ENCODE data around the gene GPS1.

GPS1 gene

GRCh38 chr17:82081966-82082365 lies 30.3 kb downstream of the GPS1 start:
- Histone ChIP-seq H3K9me3 (ENCODE audit: control insufficient read depth, low read depth, low read length) (no peaks in the 10 kb centered on the region), H3K27ac (ENCODE audit: low read length) (no peak overlapping the region), H3K4me1 (ENCODE audit: control insufficient read depth, low read depth, low read length) (no peaks in the 10 kb centered on the region), H3K4me3 (ENCODE audit: low read length) (no peak overlapping the region), H3K27me3 (ENCODE audit: control insufficient read depth, insufficient read depth, low read length) (no peaks in the 10 kb centered on the region), H3K9ac (ENCODE audit: low read length) (no peak overlapping the region), H3K36me3 (ENCODE audit: control insufficient read depth, low read depth, low read length) (peaks cover 87% of the 10 kb centered on the region)

DNA sequence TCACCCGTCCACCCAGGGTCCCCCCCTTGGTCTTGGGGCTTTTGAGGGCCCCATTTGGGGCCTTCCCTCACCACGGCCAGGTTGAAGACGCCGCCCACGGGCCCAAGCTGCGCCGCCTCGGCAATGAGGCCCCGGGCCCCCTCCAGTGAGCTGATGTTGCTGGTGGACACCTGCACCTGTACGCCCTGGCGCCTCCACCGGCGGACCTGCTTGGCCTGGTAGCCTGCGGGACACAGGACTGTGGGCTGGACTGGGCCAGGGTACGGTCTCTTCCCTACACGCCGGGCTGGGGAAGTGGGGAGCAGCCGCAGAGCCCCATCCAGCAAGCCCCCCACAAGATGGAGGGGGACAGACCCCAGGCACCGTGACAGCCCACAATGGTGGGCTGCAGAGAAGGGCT lies 30.8 kb downstream of the GPS1 start:
- no peaks in the 10 kb centered on the region for H3K4me1 ChIP-seq (ENCODE audit: control insufficient read depth, low read depth, low read length)
- no peaks in the 10 kb centered on the region for H3K9me3 ChIP-seq (ENCODE audit: control insufficient read depth, low read depth, low read length)
- no peak overlapping the region for H3K4me3 ChIP-seq (ENCODE audit: low read length)
- no peaks in the 10 kb centered on the region for H3K27me3 ChIP-seq (ENCODE audit: control insufficient read depth, insufficient read depth, low read length)
- no peak overlapping the region for H3K27ac ChIP-seq (ENCODE audit: low read length)
- no peak overlapping the region for H3K9ac ChIP-seq (ENCODE audit: low read length)
- peaks cover 92% of the 10 kb centered on the region for H3K36me3 ChIP-seq (ENCODE audit: control insufficient read depth, low read depth, low read length)

- no peaks in the 10 kb centered on the region for H3K4me1 ChIP-seq (ENCODE audit: control insufficient read depth, low read depth, low read length)
- H3K27me3 ChIP-seq (ENCODE audit: control insufficient read depth, insufficient read depth, low read length), result no peaks in the 10 kb centered on the region
- no peak overlapping the region for H3K9ac ChIP-seq (ENCODE audit: low read length)
- no peak overlapping the region for H3K27ac ChIP-seq (ENCODE audit: low read length)
- H3K36me3 ChIP-seq (ENCODE audit: control insufficient read depth, low read depth, low read length), result peaks cover 97% of the 10 kb centered on the region
- no peaks in the 10 kb centered on the region for H3K9me3 ChIP-seq (ENCODE audit: control insufficient read depth, low read depth, low read length)
- H3K4me3 ChIP-seq (ENCODE audit: low read length), result no peak overlapping the region
These were observed 31.3 kb downstream of the GPS1 start for GRCh38 chr17:82083009-82083408.

GRCh38 chr17:82083533-82084359 lies 32.0 kb downstream of the GPS1 start:
- H3K36me3 ChIP-seq (ENCODE audit: control insufficient read depth, low read depth, low read length), result peaks cover 97% of the 10 kb centered on the region
- no peak overlapping the region for H3K9ac ChIP-seq (ENCODE audit: low read length)
- H3K27me3 ChIP-seq (ENCODE audit: control insufficient read depth, insufficient read depth, low read length), result no peaks in the 10 kb centered on the region
- no peaks in the 10 kb centered on the region for H3K4me1 ChIP-seq (ENCODE audit: control insufficient read depth, low read depth, low read length)
- no peaks in the 10 kb centered on the region for H3K9me3 ChIP-seq (ENCODE audit: control insufficient read depth, low read depth, low read length)
- no peak overlapping the region for H3K27ac ChIP-seq (ENCODE audit: low read length)
- no peak overlapping the region for H3K4me3 ChIP-seq (ENCODE audit: low read length)

DNA sequence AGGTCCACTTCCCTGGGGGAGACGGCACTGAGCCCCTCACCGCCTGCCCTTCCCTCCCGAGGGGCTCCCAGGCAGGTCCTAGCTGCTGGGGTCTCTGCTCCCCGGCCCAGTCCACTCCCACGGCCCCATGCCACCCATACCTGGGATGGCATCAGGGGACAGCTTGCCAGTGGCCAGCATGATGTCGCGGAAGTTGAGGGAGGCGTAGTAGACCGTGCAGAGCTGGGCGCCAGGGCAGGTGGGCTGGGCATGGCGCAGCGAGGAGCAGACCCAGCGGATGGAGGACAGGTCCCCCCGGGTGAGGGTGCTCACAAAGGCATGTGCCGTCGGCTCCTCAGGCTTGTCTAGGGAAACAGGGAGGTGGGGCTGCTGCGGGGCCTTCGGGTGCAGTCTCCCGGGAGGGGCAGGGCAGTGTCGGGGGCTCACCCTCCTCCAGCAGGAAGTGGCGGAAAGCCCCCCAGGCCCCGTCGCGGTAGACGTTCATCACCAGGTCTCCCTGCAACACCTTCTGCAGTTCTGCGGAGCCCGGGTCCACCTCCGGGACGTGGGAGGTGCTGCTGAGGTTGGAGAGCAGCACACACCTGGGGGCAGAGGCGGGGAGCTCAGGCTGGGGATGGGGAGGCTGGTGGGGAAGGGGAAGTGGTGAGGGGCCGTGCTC lies 32.8 kb downstream of the GPS1 start:
- Histone ChIP-seq H3K27me3 (ENCODE audit: control insufficient read depth, insufficient read depth, low read length) (no peaks in the 10 kb centered on the region), H3K9me3 (ENCODE audit: control insufficient read depth, low read depth, low read length) (no peaks in the 10 kb centered on the region), H3K36me3 (ENCODE audit: control insufficient read depth, low read depth, low read length) (peaks cover 99% of the 10 kb centered on the region), H3K4me1 (ENCODE audit: control insufficient read depth, low read depth, low read length) (no peaks in the 10 kb centered on the region), H3K9ac (ENCODE audit: low read length) (no peak overlapping the region), H3K27ac (ENCODE audit: low read length) (no peak overlapping the region), H3K4me3 (ENCODE audit: low read length) (no peak overlapping the region)

DNA sequence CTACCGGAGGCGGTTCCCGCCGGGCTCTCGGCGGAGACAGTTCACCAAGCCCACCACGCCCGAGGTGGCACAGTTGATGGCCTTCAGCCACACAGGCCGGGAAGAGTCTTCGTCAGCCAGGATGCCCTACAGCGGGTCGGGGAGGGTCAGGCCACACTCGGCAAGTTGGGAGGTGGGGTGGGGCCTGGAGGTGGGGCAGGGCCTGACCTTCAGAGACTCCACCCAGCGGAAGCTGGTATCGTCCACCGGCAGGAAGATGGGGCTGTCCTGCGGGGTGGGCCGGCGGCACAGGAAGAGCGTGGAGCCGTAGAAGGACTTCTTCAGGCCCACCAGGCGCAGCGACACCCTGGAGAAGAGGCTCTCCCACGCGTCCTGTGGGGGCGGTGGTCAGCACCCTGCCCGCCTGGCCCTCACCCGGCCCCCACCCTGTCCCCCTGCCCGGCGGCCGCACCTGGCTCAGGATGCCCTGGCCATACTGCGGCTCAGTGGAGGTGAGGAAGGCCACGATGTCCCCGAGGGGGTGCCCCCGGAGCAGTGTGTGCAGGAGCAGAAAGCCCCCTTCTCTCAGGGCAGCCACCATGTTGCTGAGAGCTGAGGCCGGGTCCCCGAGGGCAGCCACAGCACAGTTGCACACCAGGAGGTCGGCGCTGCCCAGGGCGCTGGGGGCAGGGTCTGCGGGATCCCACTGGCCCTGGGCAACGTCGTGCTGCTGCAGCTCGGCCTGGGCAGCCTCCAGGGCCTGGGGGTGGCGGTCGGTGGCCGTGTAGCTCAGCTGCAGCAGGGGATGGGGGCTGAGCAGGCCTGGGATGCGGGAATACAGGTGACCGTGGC lies 33.5 kb downstream of the GPS1 start:
- peaks cover 99% of the 10 kb centered on the region for H3K36me3 ChIP-seq (ENCODE audit: control insufficient read depth, low read depth, low read length)
- H3K9me3 ChIP-seq (ENCODE audit: control insufficient read depth, low read depth, low read length), result no peaks in the 10 kb centered on the region
- no peak overlapping the region for H3K9ac ChIP-seq (ENCODE audit: low read length)
- no peak overlapping the region for H3K27ac ChIP-seq (ENCODE audit: low read length)
- no peak overlapping the region for H3K4me3 ChIP-seq (ENCODE audit: low read length)
- H3K27me3 ChIP-seq (ENCODE audit: control insufficient read depth, insufficient read depth, low read length), result no peaks in the 10 kb centered on the region
- no peaks in the 10 kb centered on the region for H3K4me1 ChIP-seq (ENCODE audit: control insufficient read depth, low read depth, low read length)

DNA sequence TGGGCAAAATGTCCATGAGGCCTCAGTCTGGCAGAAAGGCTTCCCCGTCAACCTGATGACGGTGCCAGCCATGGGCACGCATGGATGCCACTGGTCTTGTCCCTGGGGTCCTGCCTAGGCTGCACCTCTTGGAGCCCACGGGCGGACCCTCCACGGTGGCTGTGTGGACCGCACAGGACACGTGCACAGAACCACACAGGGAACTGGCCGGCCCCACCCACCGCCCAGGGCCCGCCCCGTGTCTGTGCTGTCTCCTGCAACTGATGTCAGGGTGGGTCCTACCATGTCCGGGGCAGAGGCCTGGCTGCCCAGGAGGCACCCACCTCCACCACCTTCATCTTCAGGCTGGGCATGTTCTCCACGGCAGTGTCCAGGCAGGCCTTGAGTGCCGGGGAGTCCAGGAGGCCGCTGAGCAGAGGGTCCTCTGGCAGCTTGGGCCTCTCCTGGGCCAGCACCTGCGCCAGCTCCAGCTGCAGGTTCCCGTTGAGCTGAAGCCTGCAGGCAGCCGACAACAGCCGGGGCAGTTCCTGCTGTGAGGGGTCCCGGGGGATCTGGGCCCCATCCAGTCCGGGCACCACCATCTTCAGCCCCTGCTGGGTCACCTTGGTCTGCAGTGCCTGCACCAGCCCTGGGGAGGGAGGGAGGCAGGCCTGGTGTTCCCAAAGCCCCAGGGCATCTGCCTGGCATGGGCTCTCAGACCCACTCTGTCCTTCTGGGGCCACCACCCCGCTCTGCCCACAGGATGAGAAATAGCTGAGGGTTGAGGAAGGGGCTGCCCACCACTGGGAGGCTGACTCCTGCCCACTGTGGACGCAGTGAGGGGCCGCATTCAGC lies 34.5 kb downstream of the GPS1 start:
- H3K9me3 ChIP-seq (ENCODE audit: control insufficient read depth, low read depth, low read length), result no peaks in the 10 kb centered on the region
- no peak overlapping the region for H3K9ac ChIP-seq (ENCODE audit: low read length)
- no peaks in the 10 kb centered on the region for H3K27me3 ChIP-seq (ENCODE audit: control insufficient read depth, insufficient read depth, low read length)
- no peak overlapping the region for H3K4me3 ChIP-seq (ENCODE audit: low read length)
- no peak overlapping the region for H3K27ac ChIP-seq (ENCODE audit: low read length)
- no peaks in the 10 kb centered on the region for H3K4me1 ChIP-seq (ENCODE audit: control insufficient read depth, low read depth, low read length)
- H3K36me3 ChIP-seq (ENCODE audit: control insufficient read depth, low read depth, low read length), result peaks cover 98% of the 10 kb centered on the region

DNA sequence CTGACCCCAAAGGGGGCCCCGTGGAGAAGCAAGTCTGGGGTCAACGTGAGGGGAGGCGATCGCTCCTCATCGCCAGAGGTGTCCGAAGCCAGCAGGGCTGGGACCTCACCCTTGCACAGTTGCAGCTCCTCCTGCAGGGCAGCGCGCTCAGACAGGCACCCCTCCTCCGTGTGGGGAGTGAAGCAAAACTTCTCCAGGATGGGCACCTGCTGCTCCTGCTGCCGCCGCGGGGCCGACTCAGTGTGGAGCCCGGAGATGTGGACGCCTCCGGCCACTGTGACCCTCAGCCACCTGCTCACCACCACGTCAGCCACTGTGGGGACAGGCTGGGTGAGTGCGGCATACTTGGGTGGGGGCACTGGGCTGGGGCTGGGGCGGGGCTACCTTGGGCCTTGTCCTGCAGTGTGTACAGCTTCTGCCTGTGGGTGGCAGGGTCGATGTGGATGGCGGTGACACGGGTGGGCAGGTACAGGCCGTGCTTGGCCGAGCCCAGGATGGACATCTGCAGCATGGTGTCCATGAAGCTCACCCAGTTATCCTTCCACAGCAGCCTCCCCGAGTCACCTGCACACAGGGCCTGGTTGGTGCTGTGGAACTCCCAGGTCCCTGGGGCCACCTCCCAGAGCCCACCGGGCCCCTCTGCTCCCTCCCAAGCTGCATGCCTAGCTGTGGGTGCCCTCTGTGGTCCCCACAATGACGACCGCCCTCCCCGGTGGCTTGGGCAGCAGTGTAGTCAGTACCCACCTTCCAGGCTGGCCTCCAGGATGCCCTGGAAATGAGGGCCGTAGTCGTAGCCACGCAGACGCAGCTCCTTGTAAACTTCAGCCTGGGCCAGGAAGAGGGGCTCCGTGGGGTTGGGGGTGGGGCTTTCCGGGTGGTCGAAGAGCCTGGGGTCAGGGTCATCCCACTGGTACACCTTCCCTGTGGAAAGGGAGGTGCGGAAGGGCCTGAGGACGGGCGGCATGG lies 35.5 kb downstream of the GPS1 start:
- no peak overlapping the region for H3K4me3 ChIP-seq (ENCODE audit: low read length)
- H3K9ac ChIP-seq (ENCODE audit: low read length), result no peak overlapping the region
- no peaks in the 10 kb centered on the region for H3K9me3 ChIP-seq (ENCODE audit: control insufficient read depth, low read depth, low read length)
- H3K36me3 ChIP-seq (ENCODE audit: control insufficient read depth, low read depth, low read length), result peaks cover 99% of the 10 kb centered on the region
- no peaks in the 10 kb centered on the region for H3K4me1 ChIP-seq (ENCODE audit: control insufficient read depth, low read depth, low read length)
- no peaks in the 10 kb centered on the region for H3K27me3 ChIP-seq (ENCODE audit: control insufficient read depth, insufficient read depth, low read length)
- H3K27ac ChIP-seq (ENCODE audit: low read length), result no peak overlapping the region

- no peak overlapping the region for H3K27ac ChIP-seq (ENCODE audit: low read length)
These were observed 36.5 kb downstream of the GPS1 start for GRCh38 chr17:82087961-82088837.

More at GRCh38 chr17:82087961-82088837, 36.5 kb downstream of the GPS1 start:
- Histone ChIP-seq H3K9me3 (ENCODE audit: control insufficient read depth, low read depth, low read length) (no peaks in the 10 kb centered on the region), H3K27me3 (ENCODE audit: control insufficient read depth, insufficient read depth, low read length) (no peaks in the 10 kb centered on the region), H3K4me3 (ENCODE audit: low read length) (no peak overlapping the region), H3K36me3 (ENCODE audit: control insufficient read depth, low read depth, low read length) (peaks cover 97% of the 10 kb centered on the region), H3K4me1 (ENCODE audit: control insufficient read depth, low read depth, low read length) (no peaks in the 10 kb centered on the region), H3K9ac (ENCODE audit: low read length) (no peak overlapping the region)

Measured in iPS-18a (cell line).